Endothelial cell of umbilical vein (primary cell): ENCODE data around the gene VSX1. TPM values are rescaled to one million over a fixed set of nuclear protein-coding genes. Genes with fewer than 3 reads are reported as not detected.

Source experiments
- BruUV-seq: library from RNA; stranded (reverse); fragments of 400-500 nt; replicated peaks from 2 replicates; lab custom pipeline; 2021; lab: Mats Ljungman, UMichigan
- CTCF ChIA-PET: fragments of 300-600, 350-600 bp; sonication (Branson Sonifier 250); formaldehyde crosslinking; loops from one replicate; lab custom pipeline; 2021; ENCODE audit warnings: antibody characterized with exemption, inconsistent platforms; lab: Charles Lee
- POLR2A ChIA-PET: fragments of 300-600, 350-600 bp; sonication (Branson Sonifier 250); formaldehyde crosslinking; loops from one replicate; lab custom pipeline; 2021; ENCODE audit warnings: antibody characterized with exemption, inconsistent platforms; lab: Charles Lee
- DNase-seq: peaks from one replicate; pipeline ENCODE4 v3.0.0-alpha.2; 2011; ENCODE audit warnings: low read depth, low spot score
- FAIRE-seq: peaks from 2 replicates; lab custom pipeline; 2011; peaks lifted over from hg19 to GRCh38; lab: Jason Lieb, UNC
- H2AFZ ChIP-seq: 2 replicates; pipeline ENCODE4 v1.6.0; 2012; ENCODE audit warnings: low read depth, low read length, control low read depth, inconsistent platforms
- H3K27ac ChIP-seq: 2 replicates; pipeline ENCODE4 v1.5.1; 2011; ENCODE audit warnings: low read depth, mild to moderate bottlenecking, control low read depth, low read length, moderate library complexity; ENCODE audit not compliant: insufficient read depth
- H3K27me3 ChIP-seq, 2 experiments: 2 replicates each; pipeline versions ENCODE4 v1.6.0 to v1.6.1; 2011; ENCODE audit warnings: low read length in 2 of 2, mixed read lengths in 1 of 2; ENCODE audit not compliant: control insufficient read depth in 2 of 2, insufficient read depth in 2 of 2
- H3K36me3 ChIP-seq, 2 experiments: 2 replicates in 1 of 2; 3 replicates in 1 of 2; pipeline ENCODE4 v1.5.1; 2011; ENCODE audit warnings: low read length in 2 of 2, mild to moderate bottlenecking in 1 of 2, moderate library complexity in 1 of 2; ENCODE audit not compliant: control insufficient read depth in 2 of 2, insufficient read depth in 2 of 2; ENCODE audit errors: extremely low read depth in 1 of 2
- H3K4me1 ChIP-seq: 3 replicates; pipeline ENCODE4 v1.5.1; 2011; ENCODE audit warnings: mild to moderate bottlenecking, low read length; ENCODE audit not compliant: control insufficient read depth, insufficient read depth; ENCODE audit errors: extremely low read depth
- H3K4me2 ChIP-seq: 2 replicates; pipeline ENCODE4 v1.6.1; 2011; ENCODE audit warnings: low read length, control low read depth, mixed read lengths; ENCODE audit not compliant: insufficient read depth
- H3K4me3 ChIP-seq, 3 experiments: fragments of 200-600 bp in 1 of 3; sonication (generic), shearing (Covaris generic) in 1 of 3; replicated peaks in 1 of 3; 2 replicates each; pipeline ENCODE4 v1.5.1; 2011 to 2016; ENCODE audit warnings: control low read depth in 3 of 3, low read length in 3 of 3, mild to moderate bottlenecking in 2 of 3, inconsistent platforms in 1 of 3, low read depth in 1 of 3, moderate library complexity in 1 of 3; ENCODE audit not compliant: insufficient read depth in 1 of 3
- H3K79me2 ChIP-seq: 2 replicates; pipeline ENCODE4 v1.6.0; 2012; ENCODE audit warnings: low read length, inconsistent platforms; ENCODE audit not compliant: control insufficient read depth, insufficient read depth
- H3K9ac ChIP-seq: replicated peaks from 2 replicates; pipeline ENCODE3; 2011; ENCODE audit warnings: low read length, control low read depth; ENCODE audit not compliant: insufficient read depth; ENCODE audit errors: extremely low read depth
- H3K9me1 ChIP-seq: replicated peaks from 3 replicates; pipeline ENCODE4 v1.6.0; 2011; ENCODE audit warnings: mild to moderate bottlenecking, low read length; ENCODE audit not compliant: control insufficient read depth, insufficient read depth; ENCODE audit errors: extremely low read depth
- H3K9me3 ChIP-seq: replicated peaks from 2 replicates; pipeline ENCODE4 v1.5.1; 2012; ENCODE audit warnings: low read length, inconsistent platforms; ENCODE audit not compliant: control insufficient read depth, insufficient read depth
- H4K20me1 ChIP-seq: replicated peaks from 2 replicates; pipeline ENCODE3; 2011; ENCODE audit warnings: mild to moderate bottlenecking, low read length; ENCODE audit not compliant: control insufficient read depth, insufficient read depth; ENCODE audit errors: extremely low read depth
- CTCF ChIP-seq, 2 donors: IDR thresholded peaks; 1 replicate in 1 of 2; 2 replicates in 1 of 2; pipeline ENCODE4 v1.5.1; 2011; ENCODE audit warnings: low read length in 2 of 2, mild to moderate bottlenecking in 2 of 2, moderate library complexity in 2 of 2, control low read depth in 1 of 2, inconsistent platforms in 1 of 2, low read depth in 1 of 2; ENCODE audit not compliant: insufficient read depth in 1 of 2; ENCODE audit errors: extremely low read depth in 1 of 2
- EZH2 ChIP-seq: IDR thresholded peaks from 2 replicates; pipeline ENCODE4 v1.6.1; 2012; ENCODE audit warnings: borderline replicate concordance, low read depth, mild to moderate bottlenecking, moderate library complexity, low read length, inconsistent platforms; ENCODE audit not compliant: severe bottlenecking
- FOS ChIP-seq: IDR thresholded peaks from 2 replicates; pipeline ENCODE4 v1.6.1; 2011; ENCODE audit warnings: mild to moderate bottlenecking, low read length, moderate library complexity, borderline replicate concordance; ENCODE audit not compliant: insufficient read depth
- GATA2 ChIP-seq: IDR thresholded peaks from 2 replicates; pipeline ENCODE4 v1.7.0; 2011; ENCODE audit warnings: low read depth, mild to moderate bottlenecking, moderate library complexity, mixed read lengths, low read length; ENCODE audit not compliant: insufficient read length, insufficient read depth
- JUN ChIP-seq: IDR thresholded peaks from 2 replicates; pipeline ENCODE4 v1.6.1; 2011; ENCODE audit warnings: borderline replicate concordance, low read depth; ENCODE audit not compliant: insufficient read length, insufficient read depth
- MYC ChIP-seq: IDR thresholded peaks from one replicate; pipeline ENCODE4 v1.6.1; 2011; ENCODE audit warnings: mild to moderate bottlenecking, low read depth, low read length
- POLR2A ChIP-seq: IDR thresholded peaks from 2 replicates; pipeline ENCODE4 v1.6.1; 2012; ENCODE audit warnings: low read depth, mild to moderate bottlenecking, control low read depth, low read length
- POLR2AphosphoS5 ChIP-seq: IDR thresholded peaks from 2 replicates; pipeline ENCODE4 v1.6.1; 2012; ENCODE audit warnings: low read depth, mild to moderate bottlenecking, control low read depth, low read length, moderate library complexity; ENCODE audit not compliant: insufficient read depth
- dilution Hi-C: fragments of 300-500 bp; cut with MboI; formaldehyde crosslinking; loops from one replicate; pipeline ENCODE4 v1.15.0; 2019; ENCODE audit warnings: low sequenced_read_pairs; ENCODE audit not compliant: extremely low pct_ligation_motif_present
- intact Hi-C: fragments of 100-400 bp; cut with micrococcal nuclease; formaldehyde crosslinking; loops from one replicate; pipeline ENCODE4 v1.10.0; 2022
- polyA plus RNA-seq, 4 experiments: library from polyadenylated mRNA; depleted of rRNA in 3 of 4; stranded (reverse) in 3 of 4; unstranded in 1 of 4; fragments of >200 nt; gene quantifications; 2 replicates each; pipeline versions ENCODE4 v1.2.1 to v1.2.3, GENCODE V29; 2011 to 2012; ENCODE audit warnings: missing spikeins in 1 of 4
- total RNA-seq: library from RNA; stranded (reverse); gene quantifications from 2 replicates; pipeline ENCODE4 v1.2.3, GENCODE V29; 2021
- TF ChIP-seq, protein P1 (sequence below): IDR thresholded peaks from 2 replicates; pipeline ENCODE4 v1.6.1; 2011; ENCODE audit not compliant: insufficient read depth, insufficient read length

Gene VSX1
- total and polyA plus RNA-seq, 2 donors (not counting 3 experiments of a cell fraction or from before 2014, with no cell fraction given), result not detected

DNA sequence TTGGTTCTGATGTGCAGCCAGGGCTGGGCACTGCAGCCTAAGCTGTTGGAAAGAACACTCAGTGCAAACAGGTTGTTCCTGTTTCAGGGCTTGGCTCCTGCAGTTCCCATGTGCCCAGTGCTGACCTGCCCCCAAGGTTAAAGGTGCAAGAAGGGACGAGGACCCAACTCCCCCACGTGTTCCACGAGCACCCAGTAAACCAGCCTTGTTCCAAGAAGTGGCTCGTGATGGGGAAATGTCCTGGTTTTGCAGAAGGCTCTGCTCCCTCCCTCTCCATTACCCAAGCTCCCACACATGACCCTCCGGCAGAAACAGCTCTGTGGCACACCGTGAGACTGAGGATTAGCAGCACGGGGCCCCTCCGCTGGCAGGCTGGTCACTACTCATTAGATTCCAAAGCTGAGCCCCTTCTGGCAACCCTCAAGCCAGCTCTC, 33.4 kb downstream of the VSX1 start:
- BruUV-seq, result no TSS peak
- Histone ChIP-seq H2AFZ (no peak overlapping the region), H3K9ac (no peak overlapping the region), H4K20me1 (no peaks in the 10 kb centered on the region), H3K27ac (no peak overlapping the region), H3K79me2 (no peaks in the 10 kb centered on the region), H3K4me2 (no peak overlapping the region), H3K9me3 (no peaks in the 10 kb centered on the region), H3K27me3 (no peaks in the 10 kb centered on the region), H3K4me3 (no peak overlapping the region), H3K36me3 (no peaks in the 10 kb centered on the region), H3K4me1 (no peaks in the 10 kb centered on the region), H3K9me1 (no peaks in the 10 kb centered on the region)
- dilution Hi-C loops, result no loop called here
- TF ChIP-seq CTCF (IDR thresholded peaks at IDR 0.05; ENCODE audit: extremely low read depth in 1 of 2, insufficient read depth in 1 of 2, low read depth in 1 of 2, low read length in 2 of 2) (no peak), MYC (no peak), GATA2 (no peak), JUN (no peak), FOS (no peak), POLR2A (no peak), EZH2 (no peak), POLR2AphosphoS5 (no peak)
- TF ChIP-seq, protein P1, sequence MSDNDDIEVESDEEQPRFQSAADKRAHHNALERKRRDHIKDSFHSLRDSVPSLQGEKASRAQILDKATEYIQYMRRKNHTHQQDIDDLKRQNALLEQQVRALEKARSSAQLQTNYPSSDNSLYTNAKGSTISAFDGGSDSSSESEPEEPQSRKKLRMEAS, result no peak
- intact Hi-C loops, result no loop called here
- ChIA-PET POLR2A (no interaction called here), CTCF (no interaction called here)
- DNase-seq (no peak), FAIRE-seq (no peak)
